GM21786 (cell line): Measurements from ENCODE around the gene HUWE1.
"Not testable (repeated sequence)": the region's sequence is repeated elsewhere in the genome, so short reads cannot be mapped to it uniquely, and the experiment has no call there.

Source experiments
- ATAC-seq: cut with Tn5 transposase; IDR thresholded peaks from one replicate; pipeline ENCODE4 v1.9.1; 2021; ENCODE audit not compliant: unreplicated experiment

HUWE1 gene

GRCh38 chrX:53686151-53686885, at the start of gene HUWE1:
TSS of gene HUWE1 (minus strand) at chrX:53686719. CDS start at chrX:53654107, 32,612 bp downstream.
- ATAC-seq: peak; percentile 34

GRCh38 chrX:53732797-53733196, 46.3 kb upstream of the HUWE1 start:
- ATAC-seq: no peak

- ATAC-seq: no peak
Observed at GRCh38 chrX:53729751-53730150, 43.2 kb upstream of the HUWE1 start.

GRCh38 chrX:53728506-53728905, 42.0 kb upstream of the HUWE1 start:
- no peak for ATAC-seq

GRCh38 chrX:53724872-53725271, 38.4 kb upstream of the HUWE1 start:
- no peak for ATAC-seq

- ATAC-seq: no peak
Observed at GRCh38 chrX:53723381-53723780, 36.9 kb upstream of the HUWE1 start.

- ATAC-seq: not testable (repeated sequence)
Observed at GRCh38 chrX:53721610-53722009, 35.1 kb upstream of the HUWE1 start.

GRCh38 chrX:53719666-53720065, 33.1 kb upstream of the HUWE1 start:
- ATAC-seq: not testable (repeated sequence)

- ATAC-seq: peak; percentile 21
Observed at GRCh38 chrX:53718073-53718472, 31.6 kb upstream of the HUWE1 start.

- no peak for ATAC-seq
Observed at GRCh38 chrX:53717205-53717604, 30.7 kb upstream of the HUWE1 start.

GRCh38 chrX:53716328-53717088, 30.0 kb upstream of the HUWE1 start:
- peak; percentile 28 for ATAC-seq

GRCh38 chrX:53715346-53715924, 28.9 kb upstream of the HUWE1 start:
- ATAC-seq: no peak

GRCh38 chrX:53714580-53715345, 28.2 kb upstream of the HUWE1 start:
- peak; percentile 63 for ATAC-seq

- no peak for ATAC-seq
Observed at GRCh38 chrX:53713987-53714579, 27.6 kb upstream of the HUWE1 start.

GRCh38 chrX:53711436-53711835, 24.9 kb upstream of the HUWE1 start:
- no peak for ATAC-seq

- no peak for ATAC-seq
Observed at GRCh38 chrX:53704854-53705253, 18.3 kb upstream of the HUWE1 start.

GRCh38 chrX:53704294-53704693, 17.8 kb upstream of the HUWE1 start:
- ATAC-seq: peak; percentile 81

- ATAC-seq: no peak
Observed at GRCh38 chrX:53695946-53696549, 9.5 kb upstream of the HUWE1 start.

GRCh38 chrX:53694642-53695041, 8.1 kb upstream of the HUWE1 start:
- ATAC-seq: no peak

GRCh38 chrX:53688300-53688699, 1.8 kb upstream of the HUWE1 start:
- no peak for ATAC-seq
